ENCODE data around the gene COL6A3.
"Not testable (repeated sequence)": the region's sequence is repeated elsewhere in the genome, so short reads cannot be mapped to it uniquely, and the experiment has no call there.

The COL6A3 gene

DNA sequence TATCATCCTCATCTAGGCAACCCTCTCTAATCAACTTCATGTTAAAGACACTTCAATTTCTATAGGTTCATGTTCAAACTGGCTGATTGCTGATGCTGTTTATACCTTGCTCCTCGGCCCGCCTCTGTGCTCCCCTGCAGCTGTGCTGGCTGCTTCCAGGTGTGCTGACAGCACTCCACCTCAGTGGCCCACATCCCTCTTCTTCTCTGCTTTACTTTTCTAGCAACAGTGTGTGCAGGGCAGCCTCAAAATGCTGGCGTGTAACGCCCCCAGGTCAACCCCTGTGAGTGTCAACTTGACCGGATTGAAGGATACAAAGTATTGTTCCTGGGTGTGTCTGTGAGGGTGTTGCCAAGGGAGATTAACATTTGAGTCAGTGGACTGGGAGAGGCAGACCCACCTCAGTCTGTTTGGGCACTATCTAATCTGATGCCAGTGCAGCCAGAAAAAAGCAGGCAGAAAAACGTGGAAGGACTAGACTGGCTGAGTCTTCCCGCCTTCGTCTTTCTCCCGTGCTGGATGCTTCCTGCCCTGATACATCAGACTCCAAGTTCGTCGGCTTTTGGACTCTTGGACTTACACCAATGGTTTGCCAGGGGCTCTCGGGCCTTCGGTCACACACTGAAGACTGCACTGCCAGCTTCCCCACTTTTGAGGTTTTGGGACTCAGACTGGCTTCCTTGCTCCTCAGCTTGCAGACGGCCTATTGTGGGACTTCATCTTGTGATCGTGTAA, 94.7 kb downstream of the COL6A3 start:
- no peak for DNase-seq (ENCODE audit: low read depth in 4 of 4, low spot score in 1 of 4)

DNA sequence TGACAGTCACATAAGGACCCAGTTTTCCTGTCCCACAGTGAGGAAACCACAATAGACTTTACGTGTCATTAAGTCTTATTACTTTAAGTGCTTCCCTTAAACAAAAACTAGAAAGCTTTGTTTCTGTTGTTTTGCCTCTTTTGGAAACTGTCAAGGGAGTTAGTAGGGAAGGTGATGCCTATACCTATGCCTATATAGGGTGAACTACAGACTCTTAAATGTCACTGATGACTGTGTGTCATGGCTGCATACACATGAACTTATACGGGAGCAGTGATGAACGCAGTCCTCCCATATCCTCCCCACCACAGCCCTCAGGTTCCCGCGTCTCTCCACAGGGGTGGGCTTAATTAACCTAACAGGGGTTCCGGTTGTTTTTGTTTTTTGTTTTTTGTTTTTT, 97.6 kb downstream of the COL6A3 start:
- no peak for DNase-seq (ENCODE audit: low read depth in 4 of 4, low spot score in 1 of 4)

DNA sequence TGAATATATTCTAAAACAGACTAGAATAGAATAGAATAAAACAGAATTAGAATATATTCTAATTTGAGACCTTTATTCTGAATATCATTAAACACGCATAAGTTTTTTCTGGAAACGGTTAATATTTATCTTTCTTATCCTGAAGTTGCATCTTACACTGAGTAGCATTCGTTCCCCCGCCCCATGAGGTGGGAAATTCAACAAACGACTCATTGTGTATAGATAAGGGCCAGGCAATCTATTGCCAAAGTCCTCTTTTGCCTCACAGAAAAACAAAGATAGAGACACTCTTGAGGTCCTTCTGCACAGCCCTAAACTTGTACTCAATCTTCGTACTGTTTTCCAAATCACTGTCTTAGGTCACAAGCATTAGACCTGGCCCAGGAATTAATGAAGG, 98.1 kb downstream of the COL6A3 start:
- no peak for DNase-seq (ENCODE audit: low read depth in 4 of 4, low spot score in 1 of 4)

DNA sequence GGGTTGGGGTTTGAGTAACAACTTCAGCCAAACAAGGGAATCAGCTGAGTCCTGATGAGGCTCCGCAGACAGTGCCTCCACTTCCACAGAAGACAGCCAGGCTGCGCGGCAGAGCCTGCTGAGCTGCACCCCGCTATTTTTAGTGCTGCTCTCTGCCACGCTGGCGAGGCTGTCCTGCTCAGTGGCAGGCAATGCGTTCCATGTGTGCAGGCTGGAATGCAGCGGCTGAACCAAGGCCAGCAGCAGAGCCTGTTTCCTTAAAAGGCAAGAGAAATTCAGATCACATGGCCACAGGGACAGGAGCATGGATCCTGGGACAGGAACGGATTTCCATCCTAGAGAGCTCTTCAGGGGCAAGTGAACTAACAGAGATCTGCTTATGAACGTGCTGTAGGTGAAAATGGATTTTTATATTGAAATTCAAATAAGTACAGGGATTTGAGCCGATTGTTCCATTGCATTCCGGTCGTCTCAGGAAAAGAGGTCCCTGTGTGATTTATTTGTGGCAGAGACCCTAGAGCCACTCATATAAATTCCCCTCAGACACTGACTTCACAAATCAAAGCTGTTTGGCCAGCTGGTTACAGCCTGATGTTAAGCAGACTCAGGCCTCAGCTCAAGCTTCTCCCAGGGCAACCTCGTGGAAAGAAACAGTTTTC, 98.7 kb downstream of the COL6A3 start:
- DNase-seq (ENCODE audit: low read depth in 4 of 4, low spot score in 1 of 4), result no peak

DNA sequence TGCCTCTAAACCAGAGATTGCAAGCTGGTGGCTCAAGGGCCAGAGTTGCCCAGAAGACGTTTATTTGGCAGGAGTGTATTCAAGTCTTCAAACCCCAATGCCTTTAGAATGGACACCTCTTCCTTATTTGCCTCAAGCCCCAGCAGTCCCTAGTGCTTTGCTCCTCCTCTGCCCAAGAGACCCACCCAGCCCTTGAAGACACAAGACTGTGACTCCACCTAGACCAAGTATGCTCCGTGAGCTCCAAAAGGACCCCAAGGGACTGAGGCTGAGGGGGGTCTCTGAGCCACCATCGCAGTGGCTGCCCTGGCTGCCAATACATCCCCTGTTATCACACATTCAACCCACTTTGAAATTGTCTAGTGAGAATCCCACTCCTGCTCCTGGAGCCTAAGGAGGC, 99.3 kb downstream of the COL6A3 start:
- DNase-seq (ENCODE audit: low read depth in 4 of 4, low spot score in 1 of 4), result no peak

DNA sequence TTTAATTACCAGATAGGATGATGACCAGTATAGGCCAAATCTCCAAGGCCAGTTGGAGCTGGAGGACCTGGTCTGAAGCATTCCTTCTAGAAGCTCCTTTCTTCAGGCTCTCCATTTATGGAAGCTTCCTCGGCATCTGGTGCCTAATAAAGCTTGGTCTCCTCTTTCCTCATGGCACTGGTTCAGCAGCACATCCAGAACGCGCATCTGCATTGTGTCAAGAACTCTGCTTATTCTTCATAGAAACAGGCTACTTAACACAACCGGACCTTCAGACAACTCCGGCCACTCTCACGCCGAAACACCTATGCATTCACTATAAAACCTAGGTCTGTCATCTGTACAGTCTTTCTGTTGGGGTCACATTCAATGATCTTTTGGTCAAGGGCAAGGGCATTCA, 99.8 kb downstream of the COL6A3 start:
- no peak for DNase-seq (ENCODE audit: low read depth in 4 of 4, low spot score in 1 of 4)

DNA sequence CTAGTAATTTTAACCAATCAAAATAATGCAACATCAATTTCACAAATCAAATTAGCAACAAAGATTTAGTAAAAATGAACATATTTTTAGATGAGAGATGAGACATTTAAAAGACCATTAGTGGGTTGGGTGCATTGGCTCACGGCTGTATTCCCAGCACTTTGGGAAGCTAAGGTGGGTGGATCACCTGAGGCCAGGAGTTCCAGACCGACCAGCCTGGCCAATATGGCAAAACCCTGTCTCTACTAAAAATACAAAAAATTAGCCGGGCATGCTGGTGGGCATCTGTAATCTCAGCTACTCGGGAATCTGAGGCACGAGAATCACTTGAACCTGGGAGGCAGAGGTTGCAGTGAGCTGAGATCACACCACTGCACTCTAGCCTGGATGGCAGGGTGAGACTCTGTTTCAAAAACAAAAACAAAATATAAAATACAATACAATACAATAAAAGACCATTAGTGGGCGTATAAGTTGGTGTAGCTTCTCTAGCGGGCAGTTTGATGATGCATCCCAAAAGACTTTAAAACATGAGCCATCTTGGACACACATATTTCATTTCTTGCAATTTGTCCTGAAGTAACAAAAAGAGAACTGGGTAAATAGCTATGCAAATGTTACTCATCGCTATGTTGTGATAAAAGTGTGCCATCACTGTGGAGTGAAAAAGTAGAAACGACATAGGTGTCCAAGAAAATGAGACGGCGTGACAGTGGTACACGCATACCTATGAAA, 101.8 kb downstream of the COL6A3 start:
- DNase-seq (ENCODE audit: low read depth in 4 of 4, low spot score in 1 of 4), result no peak

DNA sequence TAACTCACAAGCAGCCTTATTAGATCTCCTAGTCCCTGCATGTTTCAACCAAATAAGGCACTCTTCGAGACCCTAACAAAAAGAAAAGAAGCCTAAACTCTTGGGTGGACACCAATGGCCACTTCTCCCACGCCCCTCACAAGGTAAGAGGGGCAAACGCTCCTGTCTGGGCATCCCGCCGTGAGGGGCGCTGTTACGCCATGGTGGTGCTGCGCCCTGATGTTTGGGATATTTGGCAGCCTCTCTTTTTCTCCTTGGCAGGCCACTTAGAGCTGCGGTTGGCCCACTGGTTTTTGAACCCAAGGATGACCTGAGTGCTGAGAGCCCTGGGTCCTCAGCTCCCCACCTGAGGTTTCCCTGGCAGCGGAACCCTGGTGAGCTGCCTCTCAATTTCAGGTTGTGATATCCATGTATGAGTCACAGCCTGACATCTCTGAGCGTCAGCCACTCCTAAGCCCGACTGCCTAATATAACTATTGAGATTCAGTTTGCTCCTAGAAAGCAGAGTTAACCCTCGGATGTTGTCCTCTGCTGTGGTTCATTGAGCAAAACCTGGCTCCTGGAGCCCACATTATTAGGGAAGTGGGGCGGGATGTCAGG, 103.3 kb downstream of the COL6A3 start:
- DNase-seq (ENCODE audit: low read depth in 4 of 4, low spot score in 1 of 4), result no peak

DNA sequence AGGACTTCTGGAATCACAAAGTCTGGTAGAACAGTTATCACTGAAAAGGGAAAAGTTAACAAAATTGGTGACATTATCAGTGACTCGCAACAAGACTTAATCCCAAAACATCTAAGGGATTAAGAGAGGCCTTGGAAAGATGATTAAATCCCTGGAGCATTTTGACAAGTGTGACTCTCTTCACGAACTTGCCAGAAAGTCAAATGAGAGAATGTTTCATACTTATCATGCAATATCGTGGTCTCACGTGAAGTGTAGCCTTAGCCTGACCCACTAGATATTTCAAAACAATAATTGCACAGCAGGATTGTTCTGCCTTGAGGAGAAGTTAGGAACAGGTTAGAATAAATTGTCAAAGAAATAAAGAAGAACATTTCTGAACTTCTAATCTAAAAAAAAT, 104.5 kb downstream of the COL6A3 start:
- DNase-seq (ENCODE audit: low read depth in 4 of 4, low spot score in 1 of 4), result no peak

DNA sequence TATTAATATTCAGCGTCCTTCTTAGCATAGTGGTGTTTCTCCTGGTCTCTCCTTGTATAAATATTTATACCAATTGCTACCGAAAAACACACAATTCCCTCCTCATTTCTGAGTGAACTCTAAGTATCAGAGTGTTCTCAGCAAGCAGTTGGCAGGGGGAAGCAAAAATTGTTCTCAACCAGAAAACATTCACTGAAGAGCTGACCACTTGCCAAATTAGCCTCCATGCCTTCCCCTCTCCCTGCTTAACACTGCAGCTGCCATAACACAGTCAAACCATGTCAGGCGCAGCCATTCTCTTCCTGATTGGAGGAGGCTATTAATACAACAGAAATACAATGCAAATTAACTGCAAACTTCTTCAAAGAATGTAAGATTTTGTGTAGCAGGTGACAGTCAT, 105.0 kb downstream of the COL6A3 start:
- no peak for DNase-seq (ENCODE audit: low read depth in 4 of 4, low spot score in 1 of 4)

DNA sequence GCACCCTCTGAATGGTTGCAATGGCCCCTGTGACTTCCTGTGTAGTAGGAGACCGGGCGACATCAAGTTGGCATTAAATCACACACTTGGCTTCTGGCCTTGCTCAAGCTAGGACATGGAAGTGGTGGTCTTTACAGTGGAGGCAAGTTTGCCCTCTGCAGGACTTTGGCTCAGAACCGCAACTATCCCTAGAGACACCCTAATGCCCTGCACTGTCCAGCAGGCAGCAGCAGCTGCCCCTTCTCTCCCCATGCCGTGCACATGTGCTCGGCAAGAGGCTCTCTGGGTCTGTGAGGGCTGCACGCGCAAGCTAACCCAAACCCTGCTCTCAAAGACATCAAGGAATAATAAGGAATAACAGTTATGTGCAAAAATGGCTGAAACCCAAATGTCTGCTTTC, 106.5 kb downstream of the COL6A3 start:
- DNase-seq (ENCODE audit: low read depth in 4 of 4, low spot score in 1 of 4), result no peak

DNA sequence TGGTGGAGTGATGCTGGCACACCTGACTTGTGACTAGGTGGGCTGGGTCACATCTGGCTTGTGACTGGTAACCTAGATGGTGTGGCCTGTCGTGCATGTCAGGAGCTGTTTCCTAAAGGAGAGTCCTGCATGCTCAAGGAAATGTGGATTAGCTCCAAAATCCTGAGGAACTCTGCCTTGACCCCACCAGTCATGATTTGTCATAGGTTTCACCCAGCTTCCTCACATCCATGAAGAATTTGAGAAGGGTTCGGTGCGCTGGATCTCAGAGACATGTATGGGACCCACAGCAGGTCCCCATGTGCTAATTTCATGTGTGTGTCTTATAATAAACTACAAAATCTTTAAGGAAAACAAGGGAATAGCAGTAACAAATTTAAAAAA, 107.2 kb downstream of the COL6A3 start:
- no peak for DNase-seq (ENCODE audit: low read depth in 4 of 4, low spot score in 1 of 4)

DNA sequence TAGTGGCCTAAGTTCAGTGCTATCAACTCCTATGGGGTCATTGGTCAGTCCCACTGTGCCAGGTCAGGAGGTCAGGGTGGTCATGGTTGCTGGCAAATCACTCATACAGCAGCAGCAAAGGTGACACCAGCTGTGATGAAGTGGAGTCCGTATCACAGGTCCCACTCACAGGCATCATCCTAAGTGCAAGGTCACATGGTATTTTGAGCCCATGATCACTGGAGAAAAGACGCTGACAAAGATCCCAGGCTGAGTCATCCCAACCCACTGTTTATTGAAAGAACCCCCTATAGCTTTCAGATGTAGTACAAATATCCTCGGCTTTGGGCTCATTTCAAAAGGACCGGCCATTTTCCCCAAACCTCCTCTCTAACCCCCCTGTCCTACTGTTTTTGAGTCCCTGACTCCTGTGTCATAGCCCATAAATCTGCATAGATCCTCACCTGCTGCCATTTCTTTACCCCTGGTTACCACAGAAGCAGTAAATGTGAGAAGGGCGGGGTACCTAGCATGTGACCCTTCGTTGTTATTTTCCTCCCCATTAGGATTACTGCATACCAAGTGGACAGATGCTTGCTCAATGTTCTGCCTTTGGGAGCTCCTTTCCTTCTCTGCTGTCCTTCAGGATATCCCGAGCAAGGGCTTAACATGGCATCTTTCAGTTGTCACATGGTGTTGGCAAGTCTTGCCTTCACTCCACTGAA, 107.7 kb downstream of the COL6A3 start:
- DNase-seq (ENCODE audit: low read depth in 4 of 4, low spot score in 1 of 4), result no peak

DNA sequence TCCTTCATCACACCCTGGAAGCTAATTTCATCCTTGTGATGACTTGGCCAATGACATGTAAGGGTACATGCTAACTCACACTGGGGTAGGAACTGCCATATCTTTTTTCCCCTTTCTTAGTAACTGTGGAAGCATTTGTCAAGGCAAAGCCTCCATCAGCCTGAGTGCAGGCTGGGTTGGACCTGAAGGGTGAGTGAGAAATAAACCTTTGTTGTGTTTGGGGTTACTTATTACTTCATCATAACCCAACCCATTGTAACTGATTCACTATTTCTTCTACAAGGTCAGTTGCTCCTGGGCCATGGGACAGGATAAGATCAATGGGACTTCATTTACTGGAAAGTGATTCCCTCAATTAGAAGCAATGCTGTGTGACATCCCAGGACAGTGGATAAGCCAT, 108.4 kb downstream of the COL6A3 start:
- no peak for DNase-seq (ENCODE audit: low read depth in 4 of 4, low spot score in 1 of 4)

DNA sequence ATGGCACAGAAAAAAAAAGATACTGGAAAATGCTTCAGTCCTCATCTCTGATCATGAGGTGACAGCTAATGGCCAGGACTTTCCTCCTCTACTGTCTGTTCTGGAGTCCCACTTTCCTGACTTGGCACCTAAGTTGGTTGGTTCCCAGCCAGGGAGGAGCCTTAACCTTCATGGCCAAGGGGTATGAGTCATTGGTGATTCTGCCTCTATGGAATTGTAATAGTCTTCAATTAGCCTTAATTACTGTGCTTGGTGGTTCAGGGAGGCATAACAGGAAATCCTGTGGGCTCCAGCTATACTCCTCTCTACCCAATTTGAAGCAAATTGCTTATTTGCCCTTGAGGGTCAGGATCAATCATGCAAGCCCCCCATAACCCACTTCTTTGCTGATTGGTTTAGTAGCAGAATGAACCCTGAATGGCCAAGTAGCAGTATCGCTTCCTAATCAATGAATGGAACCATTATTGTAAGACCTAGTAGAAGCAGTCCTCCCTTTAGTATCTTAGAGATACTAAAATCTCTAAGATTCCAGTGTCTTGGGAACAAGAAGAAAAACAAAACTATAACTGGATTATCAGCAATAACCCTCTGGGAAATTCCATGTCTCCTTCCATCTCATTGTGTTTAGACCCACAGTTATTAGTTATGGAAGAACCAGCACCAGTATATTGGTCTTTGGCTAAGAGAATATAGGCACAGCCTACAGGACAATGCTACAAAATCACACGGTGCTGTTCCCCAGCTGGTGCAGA, 109.0 kb downstream of the COL6A3 start:
- no peak for DNase-seq (ENCODE audit: low read depth in 4 of 4, low spot score in 1 of 4)

DNA sequence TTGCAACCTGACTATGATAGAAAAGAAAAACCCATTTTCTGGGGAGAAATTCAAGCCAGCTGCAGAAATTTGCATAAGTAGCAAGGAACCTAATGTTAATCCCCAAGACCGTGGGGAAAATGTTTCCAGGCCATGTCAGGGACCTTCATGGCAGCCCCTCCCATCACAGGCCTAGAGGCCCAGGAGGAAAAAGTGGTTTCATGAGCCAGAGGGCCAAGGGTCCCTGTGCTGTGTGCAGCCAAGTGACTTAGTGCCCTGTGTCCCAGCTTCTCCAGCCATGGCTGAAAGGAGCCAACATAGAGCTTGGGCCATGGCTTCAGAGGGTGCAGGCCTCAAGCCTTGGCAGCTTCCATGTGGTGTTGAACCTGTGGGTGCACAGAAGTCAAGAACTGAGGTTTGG, 110.7 kb downstream of the COL6A3 start:
- DNase-seq (ENCODE audit: low read depth in 4 of 4, low spot score in 1 of 4), result not testable (repeated sequence)

DNA sequence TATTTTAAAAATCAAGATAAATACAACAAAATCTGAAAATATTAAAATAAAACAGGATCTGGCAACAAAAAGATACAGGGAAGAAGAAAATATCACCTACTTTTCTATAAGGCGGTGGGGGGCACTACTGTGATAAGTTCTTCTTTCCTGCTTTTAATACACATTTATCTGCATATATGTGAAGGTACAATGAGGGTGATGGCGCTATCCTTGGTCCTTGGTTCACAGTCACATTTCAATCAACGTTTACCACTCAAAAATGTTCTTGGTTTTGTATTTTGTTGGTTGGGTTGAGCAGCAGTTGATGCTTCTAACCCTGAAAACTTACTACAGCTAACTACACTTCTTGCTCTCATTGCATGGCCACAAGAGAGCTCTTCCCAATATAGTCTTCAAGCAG, 112.4 kb downstream of the COL6A3 start:
- no peak for DNase-seq (ENCODE audit: low read depth in 4 of 4, low spot score in 1 of 4)

DNA sequence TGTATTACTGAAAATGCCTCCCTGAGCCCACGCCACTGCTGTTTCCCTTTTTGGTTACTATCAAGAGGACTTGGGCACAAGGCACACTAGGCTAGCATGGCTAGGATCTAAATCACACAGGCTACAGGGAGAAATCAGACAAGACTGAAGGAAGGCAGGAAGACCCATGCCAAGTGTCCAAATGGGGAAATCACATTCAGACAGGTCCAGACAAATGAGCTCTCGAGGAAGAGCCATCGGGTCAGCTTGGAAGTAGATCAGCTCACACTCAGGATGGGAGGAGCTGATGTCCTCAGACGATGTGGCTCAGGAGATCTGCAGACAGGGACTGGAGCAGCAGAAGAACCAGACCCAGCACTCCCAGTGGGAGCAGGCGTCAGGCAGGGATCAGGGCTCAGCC, 113.2 kb downstream of the COL6A3 start:
- no peak for DNase-seq (ENCODE audit: low read depth in 4 of 4, low spot score in 1 of 4)

DNA sequence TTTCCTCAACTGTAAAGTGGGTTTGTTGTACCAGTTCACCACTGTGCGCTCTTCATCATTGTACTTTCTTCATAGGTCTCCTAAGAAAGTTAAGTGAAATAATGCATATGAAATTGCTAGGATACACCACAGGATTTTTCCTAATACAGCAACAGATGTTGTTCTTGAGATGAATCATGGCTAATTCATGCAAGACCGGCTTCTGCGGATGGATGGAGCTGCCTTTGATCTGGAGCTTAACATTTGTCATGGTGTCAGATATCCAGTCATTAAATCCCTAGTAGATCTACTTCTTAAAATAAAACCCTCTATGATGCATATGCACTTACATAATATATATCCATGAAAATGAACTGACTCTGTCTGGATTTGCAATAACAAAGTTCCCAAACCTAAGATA, 114.1 kb downstream of the COL6A3 start:
- no peak for DNase-seq (ENCODE audit: low read depth in 4 of 4, low spot score in 1 of 4)

Measured in stimulated activated CD4-positive, alpha-beta T cell treated with anti-CD3 and anti-CD28 coated beads, Interleukin-1b, Interleukin-23, amount 100 ng/mL, for 24 hours (primary cell).